Neutrophil (primary cell): ENCODE results near the gene CD99L2.

ENCODE experiments used
- H3K27ac ChIP-seq: fragments of 200-600 bp; sonication (generic); 2 replicates; pipeline ENCODE4 v1.5.1; 2016; ENCODE audit warnings: mild to moderate bottlenecking, moderate library complexity
- H3K27me3 ChIP-seq: fragments of 200-600 bp; sonication (generic); 2 replicates; pipeline ENCODE4 v1.6.0; 2016; ENCODE audit warnings: mild to moderate bottlenecking
- H3K36me3 ChIP-seq: fragments of 200-600 bp; sonication (generic); 2 replicates; pipeline ENCODE4 v1.5.1; 2017
- H3K4me1 ChIP-seq, 2 experiments: fragments of 200-600 bp in 1 of 2; sonication (generic) in 1 of 2; 1 replicate in 1 of 2; 2 replicates in 1 of 2; pipeline versions ENCODE4 v1.5.1 to v1.6.1; 2013 to 2016; ENCODE audit warnings: low read depth in 1 of 2, low read length in 1 of 2, mild to moderate bottlenecking in 1 of 2, moderate library complexity in 1 of 2; ENCODE audit not compliant: control insufficient read depth in 1 of 2, insufficient read depth in 1 of 2
- H3K4me3 ChIP-seq, 2 experiments: fragments of 200-600 bp in 1 of 2; sonication (generic) in 1 of 2; 1 replicate in 1 of 2; 2 replicates in 1 of 2; pipeline ENCODE4 v1.5.1; 2013 to 2016; ENCODE audit warnings: low read depth in 1 of 2, low read length in 1 of 2, mild to moderate bottlenecking in 1 of 2, moderate library complexity in 1 of 2
- H3K9me3 ChIP-seq: fragments of 200-600 bp; sonication (generic); 2 replicates; pipeline ENCODE4 v1.5.1; 2016
- CTCF ChIP-seq: fragments of 200-600 bp; sonication (generic); IDR thresholded peaks from 2 replicates; pipeline ENCODE4 v1.5.1; 2016; ENCODE audit warnings: antibody characterized with exemption

CD99L2 gene

DNA sequence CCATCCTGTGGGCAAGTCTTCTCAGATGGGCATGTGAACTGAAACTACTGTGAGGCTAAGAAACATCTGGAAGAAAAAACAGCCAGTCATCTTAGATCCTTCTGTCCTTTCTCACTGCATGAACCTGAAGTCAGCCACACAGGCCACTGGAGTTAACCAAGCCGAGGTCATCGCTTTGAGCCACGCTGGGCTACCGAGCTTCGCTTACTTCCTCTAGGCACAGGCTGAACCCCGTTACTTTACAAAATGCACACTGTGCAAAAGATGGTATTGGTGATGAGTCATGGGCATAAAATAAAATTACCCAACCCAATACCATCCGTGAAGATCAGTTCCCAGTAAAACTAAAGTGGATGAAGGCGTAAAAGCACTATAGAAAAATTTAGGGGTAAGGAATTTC is 119.1 kb downstream of the CD99L2 start:
- Histone ChIP-seq H3K27ac (no peak overlapping the region), H3K27me3 (no peaks in the 10 kb centered on the region)

DNA sequence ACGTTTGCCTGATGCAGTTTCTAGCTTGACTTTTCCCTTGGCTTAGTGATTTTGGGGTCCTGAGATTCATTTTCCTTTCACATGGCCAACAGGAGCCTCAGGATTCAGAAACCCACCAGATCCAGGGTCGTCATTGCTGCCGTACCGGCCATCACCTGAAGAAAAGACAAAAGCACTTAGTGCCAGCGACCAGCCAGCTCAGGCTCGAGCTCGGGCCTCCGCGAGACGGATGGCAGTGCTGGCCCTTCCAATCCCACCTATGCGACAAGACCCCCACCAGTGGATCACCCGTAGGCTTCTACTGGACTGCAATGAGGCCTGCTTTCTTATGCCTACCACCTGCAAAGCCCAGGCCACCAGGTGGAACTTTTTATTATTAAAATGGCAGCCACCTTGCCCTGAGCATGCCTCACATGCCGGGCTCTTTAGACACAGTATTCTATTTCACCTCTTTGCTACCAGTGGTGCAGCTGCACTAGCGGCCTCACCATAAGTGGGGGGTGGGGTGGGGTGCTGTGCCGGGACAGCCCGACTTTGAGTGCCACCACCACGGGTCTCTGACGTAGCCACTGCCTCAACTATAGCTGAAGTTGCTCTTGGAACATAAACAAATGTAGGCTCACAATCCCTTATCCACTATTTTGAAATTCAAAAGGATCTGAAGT is 121.0 kb downstream of the CD99L2 start:
- TF ChIP-seq CTCF = no peak
- no peak overlapping the region for H3K4me3 ChIP-seq
- H3K27me3 ChIP-seq = no peaks in the 10 kb centered on the region
- H3K4me1 ChIP-seq = no peaks in the 10 kb centered on the region
- H3K27ac ChIP-seq = no peak overlapping the region
- no peaks in the 10 kb centered on the region for H3K36me3 ChIP-seq
- H3K9me3 ChIP-seq = no peaks in the 10 kb centered on the region

More for the DNA sequence above, 119.1 kb downstream of the CD99L2 start:
- TF ChIP-seq CTCF = no peak
- Histone ChIP-seq H3K4me1 (no peaks in the 10 kb centered on the region), H3K36me3 (no peaks in the 10 kb centered on the region), H3K4me3 (no peak overlapping the region), H3K9me3 (no peaks in the 10 kb centered on the region)

DNA sequence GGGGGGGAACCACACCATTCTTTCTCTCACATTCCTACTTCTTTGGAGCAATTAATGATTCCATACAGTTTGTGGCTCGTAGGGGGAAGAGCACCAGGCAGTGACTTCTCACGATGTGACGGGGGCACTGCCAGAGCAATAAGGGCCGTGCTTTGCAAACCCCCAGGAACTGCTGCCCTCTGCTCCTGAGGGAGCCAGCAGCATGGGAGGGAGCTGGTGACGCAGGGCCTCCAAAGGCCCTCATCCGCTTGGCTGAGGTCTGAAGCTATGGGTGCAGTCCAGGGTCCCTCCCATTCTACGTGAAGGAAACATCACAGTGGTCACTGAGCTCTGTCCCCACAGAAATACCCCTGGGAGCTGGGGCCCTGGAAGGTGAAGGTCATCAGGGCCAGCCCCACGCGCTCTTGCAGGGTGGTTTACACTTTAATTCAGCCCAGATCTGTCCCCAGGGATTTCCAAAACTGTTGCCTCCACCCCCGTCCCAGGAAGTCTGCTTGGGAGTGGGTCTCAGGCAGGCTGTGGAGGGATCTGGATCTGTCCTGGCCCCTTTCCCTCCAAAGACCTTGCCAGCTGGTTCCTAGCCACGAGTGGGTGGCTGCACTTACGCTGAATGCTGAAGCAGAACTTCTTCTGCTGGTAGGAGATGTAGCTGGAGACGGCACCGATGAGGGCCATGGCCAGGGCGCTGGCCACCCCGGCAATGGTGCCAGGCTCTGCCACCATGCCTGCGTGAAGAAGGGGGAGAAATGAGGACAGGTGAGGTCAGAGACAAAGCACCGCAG is 122.7 kb downstream of the CD99L2 start:
- Histone ChIP-seq H3K36me3 (no peaks in the 10 kb centered on the region), H3K27ac (no peak overlapping the region), H3K4me3 (no peak overlapping the region), H3K4me1 (no peaks in the 10 kb centered on the region), H3K27me3 (no peaks in the 10 kb centered on the region), H3K9me3 (no peaks in the 10 kb centered on the region)
- TF ChIP-seq CTCF = no peak

- H3K36me3 ChIP-seq = no peaks in the 10 kb centered on the region
- no peaks in the 10 kb centered on the region for H3K4me1 ChIP-seq
- no peak overlapping the region for H3K4me3 ChIP-seq
- no peak overlapping the region for H3K27ac ChIP-seq
- no peaks in the 10 kb centered on the region for H3K27me3 ChIP-seq
- no peak for TF ChIP-seq CTCF
- no peaks in the 10 kb centered on the region for H3K9me3 ChIP-seq
Measured at GRCh38 chrX:150774798-150775568, 123.5 kb downstream of the CD99L2 start.

DNA sequence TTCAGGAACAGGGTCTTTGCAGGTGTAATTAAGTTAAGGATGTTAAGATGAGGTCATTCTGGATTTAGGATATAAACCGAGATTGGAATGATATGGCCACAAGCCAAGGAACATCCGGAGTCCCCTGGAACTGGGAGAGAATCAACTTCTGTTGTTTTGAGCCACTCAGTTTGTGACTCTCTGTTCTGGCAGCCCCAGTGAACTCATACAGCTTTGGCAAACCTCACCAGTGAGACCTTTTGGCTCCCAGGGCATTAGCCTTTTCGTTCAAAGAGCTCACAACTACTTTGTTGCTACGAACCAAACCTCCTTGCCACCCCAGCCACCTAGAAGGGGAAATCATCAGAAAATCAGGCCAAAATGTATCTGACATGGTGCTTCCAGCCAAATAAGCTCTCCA is 124.8 kb downstream of the CD99L2 start:
- Histone ChIP-seq H3K4me1 (no peaks in the 10 kb centered on the region), H3K9me3 (no peaks in the 10 kb centered on the region), H3K4me3 (no peak overlapping the region), H3K27me3 (no peaks in the 10 kb centered on the region), H3K27ac (no peak overlapping the region), H3K36me3 (no peaks in the 10 kb centered on the region)
- TF ChIP-seq CTCF = no peak
